ENCODE results near the gene AFMID. TPM values are rescaled to one million over a fixed set of nuclear protein-coding genes. Genes with fewer than 3 reads are reported as not detected.
A peak's percentile ranks its signal among the peaks of the same experiment; 100 is the strongest.

AFMID gene
- total and polyA plus RNA-seq, 2 donors (not counting 1 experiment from before 2014, with no cell fraction given), result 18.2 to 24.8 TPM

DNA sequence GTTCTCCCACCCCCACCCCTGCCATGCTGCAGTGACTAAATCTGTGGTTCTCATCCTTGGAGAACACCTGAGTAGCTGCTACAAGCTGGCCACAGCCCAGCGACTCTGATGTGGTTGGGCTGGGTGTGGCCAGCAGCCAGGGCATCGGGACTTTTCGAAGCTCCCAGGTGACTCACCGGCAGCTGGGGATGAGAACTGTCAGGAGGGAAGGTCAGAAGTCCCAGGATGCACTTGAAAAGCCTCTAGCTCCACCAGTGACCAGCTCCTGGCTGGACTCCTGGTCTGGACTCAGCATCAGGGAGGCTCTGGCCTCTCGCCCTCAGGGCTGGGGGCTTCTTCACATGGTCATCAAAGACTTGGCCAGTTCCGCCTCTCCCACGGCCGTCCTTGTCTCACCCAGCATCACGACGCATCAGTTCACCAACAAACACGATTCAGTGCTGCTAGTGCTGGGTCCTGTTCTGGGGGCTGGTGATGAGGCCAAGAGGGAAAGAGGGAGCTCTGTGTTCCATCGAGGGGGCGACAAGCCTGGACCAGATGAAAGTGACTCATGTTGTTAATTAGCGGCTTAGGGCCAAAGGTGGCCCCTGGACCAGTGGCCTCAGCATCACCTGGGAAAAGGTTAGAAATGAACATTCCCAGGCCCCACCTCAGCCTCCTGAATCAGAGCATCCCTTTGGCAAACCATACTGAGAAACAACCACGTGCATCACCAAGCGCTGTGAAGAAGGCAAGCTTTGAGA lies 44.9 kb upstream of the AFMID start:
- H3K4me3 ChIP-seq (ENCODE audit: control extremely low read depth in 1 of 5, extremely low read depth in 1 of 5, insufficient read depth in 1 of 5, low read depth in 2 of 5, low read length in 4 of 5), result no peak overlapping the region
- DNase-seq, result peak; percentile 55
- no peaks in the 10 kb centered on the region for H3K27me3 ChIP-seq (replicated peaks in 1 of 4; ENCODE audit: control extremely low read depth in 1 of 4, control insufficient read depth in 3 of 4, insufficient read depth in 4 of 4, low read length in 3 of 4)
- H3K27me3 Mint-ChIP-seq, result no peaks in the 10 kb centered on the region
- peaks cover 18% of the 10 kb centered on the region for H4K20me1 ChIP-seq (ENCODE audit: control insufficient read depth, insufficient read depth, low read length, poor library complexity, severe bottlenecking)
- H3K36me3 ChIP-seq (replicated peaks in 1 of 2; ENCODE audit: control extremely low read depth in 1 of 2, control insufficient read depth in 1 of 2, extremely low read depth in 1 of 2, insufficient read depth in 2 of 2, low read length in 1 of 2), result peaks cover 0 to 34% of the 10 kb centered on the region in 2 experiments
- ChIA-PET POLR2A (interaction anchor here (0.7 to 22.6 kb wide), 8 partner anchors 7 to 33 kb away, joined by 3 to 432 read pairs (median 6); partner anchors contain the start of genes SYNGR2, TMC6 and TMC8), CTCF (interaction anchor here (0.8 to 14.1 kb wide), 5 partner anchors 10 to 109 kb away, joined by 3 to 357 read pairs (median 4); partner anchors contain the start of genes SYNGR2 and TK1)
- no peak overlapping the region for H3K9ac ChIP-seq (ENCODE audit: low read length)
- WGBS (ENCODE audit: insufficient coverage), result 73% methylated on average over 12 of the region's 16 CpGs
- peak overlapping the region; percentile 44 to 57 for H3K27ac ChIP-seq (ENCODE audit: low read length in 2 of 2)
- peaks cover 84% of the 10 kb centered on the region for H3K4me1 Mint-ChIP-seq
- H2AFZ ChIP-seq (ENCODE audit: insufficient read depth, low read depth, low read length, poor library complexity, severe bottlenecking), result no peak overlapping the region
- peaks cover 19% of the 10 kb centered on the region for H3K79me2 ChIP-seq (ENCODE audit: control insufficient read depth, insufficient read depth, low read length)
- peak overlapping the region; percentile 82 for H3K27ac Mint-ChIP-seq
- H3K9me3 Mint-ChIP-seq (ENCODE audit: insufficient read depth), result no peaks in the 10 kb centered on the region
- H3K4me3 Mint-ChIP-seq, result peak overlapping the region; percentile 39
- TF ChIP-seq, protein P1, sequence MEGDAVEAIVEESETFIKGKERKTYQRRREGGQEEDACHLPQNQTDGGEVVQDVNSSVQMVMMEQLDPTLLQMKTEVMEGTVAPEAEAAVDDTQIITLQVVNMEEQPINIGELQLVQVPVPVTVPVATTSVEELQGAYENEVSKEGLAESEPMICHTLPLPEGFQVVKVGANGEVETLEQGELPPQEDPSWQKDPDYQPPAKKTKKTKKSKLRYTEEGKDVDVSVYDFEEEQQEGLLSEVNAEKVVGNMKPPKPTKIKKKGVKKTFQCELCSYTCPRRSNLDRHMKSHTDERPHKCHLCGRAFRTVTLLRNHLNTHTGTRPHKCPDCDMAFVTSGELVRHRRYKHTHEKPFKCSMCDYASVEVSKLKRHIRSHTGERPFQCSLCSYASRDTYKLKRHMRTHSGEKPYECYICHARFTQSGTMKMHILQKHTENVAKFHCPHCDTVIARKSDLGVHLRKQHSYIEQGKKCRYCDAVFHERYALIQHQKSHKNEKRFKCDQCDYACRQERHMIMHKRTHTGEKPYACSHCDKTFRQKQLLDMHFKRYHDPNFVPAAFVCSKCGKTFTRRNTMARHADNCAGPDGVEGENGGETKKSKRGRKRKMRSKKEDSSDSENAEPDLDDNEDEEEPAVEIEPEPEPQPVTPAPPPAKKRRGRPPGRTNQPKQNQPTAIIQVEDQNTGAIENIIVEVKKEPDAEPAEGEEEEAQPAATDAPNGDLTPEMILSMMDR (IDR thresholded peaks at IDR 0.05), result no peak
- TF ChIP-seq EZH2 (IDR thresholded peaks at IDR 0.05; ENCODE audit: borderline replicate concordance, insufficient read depth, low read depth, low read length, poor library complexity, severe bottlenecking), result no peak
- H3K4me1 ChIP-seq (ENCODE audit: control insufficient read depth in 2 of 2, insufficient read depth in 2 of 2, low read length in 2 of 2), result peaks cover 82 to 95% of the 10 kb centered on the region in 2 donors
- no peak for ATAC-seq (ENCODE audit: low read depth)
- peak overlapping the region; percentile 27 for H3K4me2 ChIP-seq (replicated peaks; ENCODE audit: low read depth, low read length, poor library complexity, severe bottlenecking)
- H3K9me3 ChIP-seq (ENCODE audit: control extremely low read depth in 1 of 3, control insufficient read depth in 2 of 3, insufficient read depth in 1 of 3, low read length in 2 of 3), result peaks cover 0 to 10% (median 0%) of the 10 kb centered on the region in 3 donors
- intact Hi-C loops (cut with micrococcal nuclease), result no loop called here
